HG03442 (cell line): ENCODE data around the gene ACSS2.
"Not testable (repeated sequence)": the region's sequence is repeated elsewhere in the genome, so short reads cannot be mapped to it uniquely, and the experiment has no call there.

Experiments
- ATAC-seq: cut with Tn5 transposase; IDR thresholded peaks from one replicate; pipeline ENCODE4 v1.9.1; 2021; ENCODE audit warnings: mild to moderate bottlenecking, moderate library complexity; ENCODE audit not compliant: unreplicated experiment

Gene ACSS2

GRCh38 chr20:34873583-34874093 is 2.8 kb upstream of the ACSS2 start:
- ATAC-seq = no peak

- no peak for ATAC-seq
These were observed 2.2 kb upstream of the ACSS2 start for GRCh38 chr20:34874094-34874654.

GRCh38 chr20:34875642-34876405 is 588 bp upstream of the ACSS2 start:
- peak; percentile 47 for ATAC-seq

DNA sequence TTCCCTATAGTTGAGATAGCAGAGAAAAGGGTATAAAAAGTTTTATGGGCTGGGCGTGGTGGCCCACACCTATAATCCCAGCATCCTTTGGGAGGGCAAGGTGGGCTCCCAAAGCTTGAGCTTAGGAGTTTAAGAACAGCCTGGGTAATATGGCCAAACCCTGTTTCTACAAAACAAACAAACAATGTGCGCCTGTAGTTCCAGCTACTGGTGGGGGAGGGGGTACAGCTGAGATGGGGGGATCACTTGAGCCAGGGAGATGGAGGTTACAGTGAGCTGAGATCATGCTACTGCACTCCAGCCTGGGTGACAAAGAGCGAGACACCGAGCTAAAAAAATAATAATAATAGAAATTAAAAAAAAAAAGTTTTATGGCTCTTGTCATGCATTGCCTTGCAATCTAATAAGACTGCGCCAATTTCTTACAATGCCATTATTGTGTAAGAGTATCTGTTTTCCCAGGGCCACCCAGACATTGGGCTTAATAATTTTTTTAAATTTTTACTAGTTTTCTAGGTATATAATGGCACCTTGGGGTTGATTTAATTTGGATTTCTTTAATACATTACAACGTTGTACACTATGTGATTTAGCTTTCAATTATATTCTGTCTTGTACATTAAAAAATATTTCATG is 3.9 kb downstream of the ACSS2 start:
- ATAC-seq = no peak

GRCh38 chr20:34880971-34881370 is 4.6 kb downstream of the ACSS2 start:
- not testable (repeated sequence) for ATAC-seq

GRCh38 chr20:34881689-34882088 is 5.3 kb downstream of the ACSS2 start:
- no peak for ATAC-seq

DNA sequence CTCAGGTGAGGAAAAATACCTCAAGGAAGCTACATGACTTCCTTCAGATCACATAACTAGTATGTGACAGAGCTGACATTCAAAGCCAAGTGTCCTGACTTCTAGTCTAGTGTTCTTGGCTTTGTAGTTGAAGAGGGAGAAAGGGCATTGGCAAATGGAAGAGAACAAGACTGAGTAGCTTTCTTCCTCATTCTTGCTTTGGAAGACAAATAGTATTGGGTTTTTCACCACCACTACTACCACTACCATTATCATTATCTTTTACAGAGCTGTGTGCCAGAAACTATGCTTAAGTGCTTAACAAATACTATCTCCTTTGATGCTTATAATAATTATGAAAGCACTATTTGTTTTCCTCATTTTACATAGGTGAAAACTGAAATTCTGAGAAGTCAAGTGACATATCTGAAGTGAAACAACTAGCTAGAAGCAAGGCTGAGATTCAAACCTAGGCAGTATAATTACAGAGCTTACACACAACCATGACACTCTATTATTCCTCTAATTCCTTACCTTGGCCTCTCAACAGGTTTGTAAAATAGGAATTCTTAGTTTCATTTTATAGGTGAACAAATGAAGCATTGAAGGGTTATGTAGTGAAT is 6.8 kb downstream of the ACSS2 start:
- no peak for ATAC-seq

GRCh38 chr20:34883809-34884208 is 7.4 kb downstream of the ACSS2 start:
- ATAC-seq = no peak

DNA sequence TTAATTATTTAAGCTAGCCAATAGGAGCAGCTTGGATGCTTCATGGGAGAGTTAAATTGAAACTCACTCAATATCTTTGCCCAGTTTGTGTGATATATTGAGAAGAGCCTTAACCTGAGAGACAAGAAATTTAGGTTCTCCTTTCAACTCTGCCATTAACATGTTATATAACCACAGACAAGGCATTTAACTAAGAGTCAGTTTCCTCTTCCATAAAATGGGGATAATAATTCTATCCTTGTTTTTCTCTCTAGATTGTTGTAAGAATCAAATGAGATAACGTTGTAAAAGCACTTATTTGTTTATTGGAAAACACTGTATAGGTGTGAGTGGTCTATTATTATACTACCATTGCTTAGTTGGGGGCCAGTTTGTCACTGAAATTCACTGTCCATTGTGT is 7.8 kb downstream of the ACSS2 start:
- ATAC-seq = no peak

DNA sequence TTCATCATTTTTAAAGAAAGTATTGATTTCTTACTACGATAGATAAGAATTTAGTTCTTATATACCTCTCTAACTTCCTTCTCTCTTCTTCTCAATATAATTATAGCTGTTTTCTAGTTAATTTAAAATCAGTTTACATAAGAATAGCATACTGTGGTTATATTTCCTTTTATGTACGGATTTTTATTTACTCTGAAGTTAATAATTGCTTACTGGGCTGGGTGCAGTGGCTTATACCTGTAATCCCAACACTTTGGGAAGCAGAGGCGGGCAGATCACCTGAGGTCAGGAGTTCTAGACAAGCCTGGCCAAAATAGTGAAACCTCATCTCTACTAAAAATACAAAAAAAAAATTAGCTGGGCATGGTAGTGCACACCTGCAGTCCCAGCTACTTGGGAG is 9.7 kb downstream of the ACSS2 start:
- ATAC-seq = no peak

- ATAC-seq = no peak
These were observed 10.6 kb downstream of the ACSS2 start for GRCh38 chr20:34887023-34887422.

DNA sequence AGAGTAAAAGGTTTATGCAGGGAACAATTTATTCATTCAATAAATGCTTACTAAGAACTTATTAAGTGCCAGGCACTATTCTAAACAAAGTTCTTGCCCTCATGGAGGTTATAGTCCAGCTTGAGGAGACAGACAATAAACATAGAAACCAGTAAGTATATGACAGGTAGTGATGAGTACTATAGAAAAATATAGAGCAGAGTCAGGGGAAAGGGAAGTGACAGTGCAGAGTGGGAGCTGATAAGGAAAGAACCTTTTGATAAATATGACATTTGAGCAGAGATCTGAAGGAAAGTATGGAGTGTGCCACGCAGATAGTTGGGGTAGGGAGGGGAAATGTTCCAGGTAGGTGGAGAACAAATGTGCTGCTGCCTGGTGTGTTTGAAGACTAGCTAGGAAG is 12.1 kb downstream of the ACSS2 start:
- no peak for ATAC-seq

DNA sequence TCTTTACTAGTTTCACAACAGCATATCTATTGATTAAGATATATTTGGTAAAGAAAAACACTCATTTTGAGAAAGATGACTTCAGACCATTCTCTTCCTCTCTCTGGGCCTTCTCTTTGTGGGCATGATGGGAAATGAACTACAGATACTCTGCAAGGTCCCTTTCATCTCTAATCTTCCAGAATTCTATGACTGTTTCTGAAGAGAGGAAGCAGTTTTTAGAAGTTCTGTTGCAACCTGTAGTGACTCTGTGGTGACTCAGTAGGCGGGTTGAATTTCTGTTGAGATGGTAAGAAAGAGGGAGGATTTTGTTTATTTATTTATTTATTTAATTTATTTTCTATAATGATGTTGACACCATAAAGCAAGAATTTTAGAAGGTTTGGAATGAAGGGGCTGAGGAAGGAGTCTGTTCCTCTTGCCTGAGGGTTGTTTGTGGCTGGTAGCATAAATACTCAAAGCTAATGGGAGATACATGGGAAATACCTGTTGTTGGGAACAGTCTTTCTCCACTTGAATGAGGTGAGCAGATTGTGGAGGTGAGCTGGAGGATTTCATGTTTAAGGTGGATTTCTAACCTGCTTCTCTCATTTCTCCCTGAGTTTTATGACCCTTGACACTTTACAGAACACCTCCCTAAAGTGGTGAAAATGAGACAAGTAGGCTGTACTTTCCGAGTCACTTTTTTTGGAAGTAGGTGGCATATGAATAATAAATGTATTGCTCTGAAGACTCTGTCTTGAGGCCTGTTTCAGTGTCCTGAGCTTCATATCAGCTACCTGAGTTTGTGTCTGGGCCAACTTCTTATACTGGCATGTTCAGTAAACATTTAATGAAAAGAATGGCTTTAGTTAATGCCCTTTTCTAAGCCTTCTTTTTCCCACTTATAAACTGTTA is 15.0 kb downstream of the ACSS2 start:
- no peak for ATAC-seq

DNA sequence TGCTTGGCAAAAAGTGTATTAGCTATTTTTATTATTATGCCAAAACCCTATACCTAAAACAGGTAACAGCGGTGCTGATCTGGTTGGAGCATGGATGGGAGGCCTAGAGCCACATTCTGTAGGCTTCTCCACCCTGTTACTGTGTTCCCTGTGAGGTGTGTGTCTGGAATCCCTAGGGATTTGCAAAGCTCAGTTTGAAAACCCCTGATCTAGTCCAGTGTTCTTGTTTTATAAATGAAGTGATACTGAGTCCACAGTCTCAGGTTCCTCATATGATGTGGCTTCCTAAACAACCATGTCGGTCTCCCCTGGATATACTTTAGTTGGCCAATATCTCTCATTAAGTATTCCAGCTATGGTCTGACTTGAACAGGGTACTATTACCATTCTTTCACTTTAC is 16.3 kb downstream of the ACSS2 start:
- no peak for ATAC-seq

- no peak for ATAC-seq
These were observed 18.3 kb downstream of the ACSS2 start for GRCh38 chr20:34894723-34895122.

GRCh38 chr20:34895465-34895864 is 19.1 kb downstream of the ACSS2 start:
- ATAC-seq = no peak

- ATAC-seq = no peak
These were observed 19.7 kb downstream of the ACSS2 start for GRCh38 chr20:34896086-34896621.

GRCh38 chr20:34898129-34898528 is 21.7 kb downstream of the ACSS2 start:
- ATAC-seq = not testable (repeated sequence)

- not testable (repeated sequence) for ATAC-seq
These were observed 22.3 kb downstream of the ACSS2 start for GRCh38 chr20:34898731-34899130.

DNA sequence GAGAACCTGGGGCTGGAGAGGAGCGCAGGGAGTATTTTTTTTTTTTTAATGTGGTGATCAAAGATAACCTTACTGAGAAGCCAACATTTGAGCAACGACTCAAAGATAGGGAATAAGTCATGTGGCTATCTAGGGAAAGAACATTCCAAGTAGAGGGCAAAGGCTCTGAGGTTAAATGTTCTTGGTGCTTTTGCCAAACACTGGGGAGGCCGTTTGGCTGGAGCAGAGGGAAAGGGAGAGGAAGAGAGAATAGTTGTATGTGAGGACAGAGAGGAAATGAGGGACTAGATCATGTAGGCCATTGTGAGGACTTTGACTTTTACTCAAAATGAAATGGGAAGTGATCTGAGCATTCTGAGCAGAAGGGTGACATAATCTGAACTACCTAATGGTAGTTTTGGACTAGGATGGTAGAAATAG is 27.8 kb downstream of the ACSS2 start:
- ATAC-seq = no peak
